ENCODE data around the gene SLC29A3.

Gene SLC29A3

DNA sequence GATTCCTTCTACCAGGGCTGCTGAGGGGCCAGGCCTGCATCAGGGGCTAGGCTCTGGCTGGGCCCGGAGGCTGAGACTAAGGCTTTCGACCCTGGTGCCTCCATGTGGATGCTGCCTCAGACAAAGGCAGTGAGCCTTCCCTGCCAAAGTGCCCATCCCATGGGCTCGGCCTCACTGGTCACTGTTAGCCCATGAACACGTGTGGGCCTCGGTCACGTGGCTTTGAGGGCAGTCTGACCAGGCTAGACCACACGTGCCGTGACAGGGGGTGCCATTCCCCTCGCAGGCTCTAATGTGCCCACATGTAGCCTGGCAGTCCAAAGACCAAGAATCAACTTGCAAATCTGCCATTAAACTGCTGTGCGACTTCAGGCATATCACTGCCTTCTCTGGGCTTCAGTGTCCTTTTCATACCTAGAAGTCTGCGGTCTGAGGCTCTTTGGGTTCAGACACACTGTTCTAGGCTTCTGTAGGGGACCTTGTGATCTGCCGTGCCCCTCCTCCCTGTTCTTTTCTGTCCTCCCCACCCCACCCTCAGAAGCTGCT lies 17.6 kb upstream of the SLC29A3 start:
- no peak for DNase-seq

DNA sequence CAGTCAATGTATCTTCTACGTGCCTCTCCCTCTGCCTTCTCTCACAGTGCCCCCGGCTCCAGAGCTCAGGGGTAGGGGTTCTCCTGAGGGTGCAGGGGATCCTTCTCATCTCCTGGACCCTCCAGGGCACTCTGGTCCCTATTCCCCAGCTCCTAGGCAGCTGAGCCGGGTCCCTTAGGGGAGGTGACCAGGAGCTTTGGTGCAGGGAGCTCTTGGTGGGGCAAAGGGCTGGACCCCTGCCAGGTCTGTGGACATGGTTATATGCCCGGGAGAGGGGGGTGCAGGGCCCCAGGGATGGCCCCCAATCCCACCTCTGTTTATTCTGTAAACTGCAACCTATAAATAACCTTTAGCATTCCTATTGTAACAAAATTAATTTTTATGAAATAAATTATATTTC lies 16.6 kb upstream of the SLC29A3 start:
- DNase-seq, result no peak

DNA sequence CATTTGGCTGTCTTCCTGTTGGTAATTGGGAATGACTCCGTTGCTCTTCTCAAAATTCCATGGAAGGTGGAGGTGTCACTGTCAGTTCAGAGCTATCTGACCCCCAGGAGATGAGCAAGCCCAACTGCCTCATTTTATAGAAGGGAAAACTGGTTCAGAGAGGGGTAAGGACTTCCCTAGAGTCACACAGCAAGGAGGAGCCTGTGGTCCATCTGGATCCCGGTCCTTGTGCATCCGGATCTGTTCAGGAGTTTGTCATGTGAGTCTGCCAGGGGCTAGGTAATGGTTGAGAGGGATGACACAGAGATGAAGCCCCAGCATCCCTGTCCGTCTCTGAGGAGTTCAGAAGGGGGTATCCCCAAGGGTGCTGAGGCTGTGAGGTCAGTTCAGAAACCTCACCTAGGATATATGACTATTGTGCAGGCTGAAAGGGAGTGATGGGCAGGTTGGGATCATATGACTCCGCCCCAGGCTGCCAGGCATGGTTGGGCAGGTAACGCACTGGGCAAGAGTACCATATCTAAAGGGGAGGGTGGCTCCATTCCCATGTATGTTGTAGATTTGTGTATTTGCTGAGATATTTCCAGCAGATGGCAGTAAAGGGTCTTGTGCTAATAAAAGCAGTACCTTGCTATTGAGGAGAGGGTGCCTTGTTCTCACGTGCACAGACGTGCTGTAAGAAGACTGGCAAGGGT lies 16.0 kb upstream of the SLC29A3 start:
- DNase-seq, result peak; percentile 2

DNA sequence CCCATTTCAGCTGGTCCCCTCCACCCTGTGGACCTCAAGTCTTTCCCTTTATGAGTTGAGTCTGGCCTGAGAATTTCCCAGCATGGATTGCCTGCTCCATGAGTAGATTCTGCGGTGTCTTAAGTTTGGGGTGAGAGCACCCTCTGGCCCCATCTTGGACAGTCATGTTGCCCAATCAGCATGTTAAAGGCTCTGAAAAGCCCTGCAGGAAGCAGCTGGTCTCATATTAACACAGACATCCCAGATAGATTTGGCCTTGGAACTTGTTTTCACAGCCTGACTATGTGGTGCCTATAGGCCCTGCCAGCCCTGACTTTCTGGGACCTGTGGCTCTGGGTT lies 15.5 kb upstream of the SLC29A3 start:
- DNase-seq, result no peak

DNA sequence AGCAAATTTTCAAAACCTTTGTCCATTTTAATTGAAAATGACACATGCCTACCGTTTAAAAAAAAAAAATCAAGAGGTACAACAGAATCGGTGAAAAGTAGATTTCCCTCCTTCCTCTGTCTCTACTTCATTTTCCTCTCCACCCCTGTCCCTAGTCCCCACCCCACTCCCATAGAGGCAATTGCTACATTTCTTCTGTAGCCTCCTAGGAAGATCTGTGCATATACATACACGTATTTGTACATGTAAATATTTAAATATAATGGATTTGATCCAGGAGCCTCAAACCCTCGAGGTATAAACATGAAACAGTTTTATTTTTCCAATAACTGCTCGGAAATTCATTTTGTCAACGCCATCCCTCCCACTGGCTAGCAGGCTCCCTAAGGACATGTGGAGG lies 14.1 kb upstream of the SLC29A3 start:
- DNase-seq, result no peak

DNA sequence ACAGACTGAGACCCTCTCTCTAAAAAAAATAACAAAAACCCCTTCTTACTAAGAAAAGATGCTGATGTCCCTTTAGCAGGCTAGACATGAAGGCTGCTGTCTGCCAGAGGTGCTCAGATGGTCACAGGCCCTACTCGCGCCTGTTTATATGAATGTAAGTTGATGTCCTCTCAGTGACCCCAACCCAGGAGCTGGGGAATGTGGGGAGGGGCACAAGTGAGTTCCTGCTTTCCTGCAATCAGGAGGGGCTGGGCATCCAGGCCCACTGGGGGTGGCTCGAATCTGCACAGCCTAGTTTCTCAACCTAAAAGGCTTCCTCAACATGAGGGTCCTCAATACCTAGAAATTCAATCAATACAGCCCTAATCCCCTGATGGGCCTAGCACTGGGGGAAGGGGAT lies 12.1 kb upstream of the SLC29A3 start:
- DNase-seq, result no peak

DNA sequence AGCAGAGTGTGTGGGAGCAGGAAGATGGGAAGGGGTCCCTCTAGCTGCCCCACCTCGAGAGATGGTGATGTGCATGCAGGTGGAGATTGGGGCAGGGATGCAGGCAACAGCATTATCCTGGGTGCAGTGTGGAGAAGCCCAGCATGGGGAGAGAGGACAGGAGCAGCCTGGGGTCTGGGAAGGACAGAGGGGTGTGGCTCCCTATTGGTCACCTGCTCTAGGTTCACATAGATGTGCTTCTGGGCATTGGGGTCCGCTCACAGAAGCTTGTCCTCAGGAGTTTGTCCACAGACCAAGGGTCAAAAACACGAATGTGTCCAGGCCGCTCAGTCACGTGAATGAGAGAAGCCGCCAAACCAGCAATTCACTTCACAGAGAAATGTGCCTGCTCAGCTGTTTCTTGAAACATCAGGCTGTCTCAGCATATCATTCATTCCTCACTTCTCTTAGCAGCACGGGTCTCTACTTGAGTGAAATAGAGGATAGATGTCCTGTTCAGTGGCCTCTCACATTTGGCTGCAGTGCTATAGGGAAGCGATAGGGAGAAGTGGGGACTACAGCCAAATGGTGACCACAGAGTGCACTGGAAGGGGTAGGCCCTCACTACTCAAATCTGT lies 11.5 kb upstream of the SLC29A3 start:
- no peak for DNase-seq

DNA sequence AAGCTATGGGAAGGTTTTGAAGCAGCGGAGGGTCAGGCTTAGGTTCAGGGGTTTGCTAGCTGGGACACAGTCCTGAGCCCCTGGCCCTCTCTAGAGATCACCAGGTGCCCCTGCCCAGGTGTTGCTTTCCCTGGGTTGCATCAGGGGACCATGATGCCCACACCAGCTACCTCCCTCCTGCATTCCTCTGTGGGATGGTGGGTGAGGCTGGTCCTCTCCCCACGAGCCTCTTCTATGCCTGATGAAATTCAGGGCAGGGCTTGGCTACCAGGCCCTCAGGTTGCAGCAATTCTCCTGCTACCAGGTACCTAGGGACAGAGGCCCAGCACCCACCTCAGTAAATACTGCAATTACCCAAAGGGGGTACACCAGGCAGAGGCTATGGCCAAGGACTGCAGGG lies 10.8 kb upstream of the SLC29A3 start:
- no peak for DNase-seq

DNA sequence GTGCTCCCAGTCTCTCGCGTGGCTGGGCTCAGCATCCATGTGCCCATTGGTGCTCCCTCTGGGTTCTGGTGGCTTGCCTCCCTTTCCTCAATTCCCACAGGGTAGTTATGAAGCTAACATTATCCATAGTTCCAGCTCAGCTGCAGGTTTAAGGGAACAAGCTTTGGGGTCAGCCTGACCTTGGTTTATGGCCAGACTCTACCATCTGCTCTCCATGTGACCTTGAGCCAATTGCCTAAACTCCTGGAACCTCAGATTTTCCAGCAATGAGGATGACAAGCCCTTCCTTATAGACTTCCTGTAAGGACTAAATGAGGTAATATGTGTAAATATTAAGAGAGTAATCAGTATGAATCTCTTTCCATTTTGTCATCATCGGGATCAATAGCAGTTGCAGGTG lies 10.1 kb upstream of the SLC29A3 start:
- DNase-seq, result no peak

DNA sequence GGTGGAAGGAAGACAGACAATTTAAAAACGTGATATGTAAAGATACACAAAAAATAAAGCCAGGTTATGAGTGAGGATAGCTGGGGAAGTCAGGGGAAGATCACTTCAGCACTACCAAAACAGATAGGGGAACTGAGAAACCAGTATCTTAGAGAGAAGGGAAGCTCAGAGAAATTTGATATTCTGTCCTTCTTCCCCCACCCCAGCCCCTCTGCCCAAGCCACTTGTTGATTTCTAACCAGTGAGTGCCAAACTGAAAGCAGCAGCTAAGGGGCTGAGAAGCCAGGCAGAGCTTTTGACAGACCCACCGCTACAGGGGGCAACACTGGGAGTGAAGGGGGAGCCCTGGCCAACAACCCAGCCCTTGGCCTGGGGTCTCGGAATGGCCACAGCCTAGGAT lies 9.1 kb upstream of the SLC29A3 start:
- no peak for DNase-seq

DNA sequence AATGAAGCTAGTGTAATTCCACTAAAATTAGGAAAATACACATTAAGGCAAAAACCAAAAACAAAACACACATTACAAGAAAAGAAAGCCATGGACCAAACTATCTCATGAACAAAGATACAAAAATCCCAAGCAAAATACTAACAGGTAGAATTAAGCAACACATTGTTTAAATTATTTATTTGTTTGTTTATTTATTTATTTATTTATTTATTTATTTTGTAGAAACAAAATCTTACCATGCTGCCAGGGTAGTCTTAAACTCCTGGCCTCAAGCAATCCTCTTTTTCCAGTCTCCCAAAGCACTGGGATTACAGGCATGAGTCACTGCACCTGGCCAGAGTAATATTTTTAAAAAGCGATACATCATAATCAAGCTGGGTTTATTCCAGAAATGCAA lies 6.8 kb upstream of the SLC29A3 start:
- DNase-seq, result no peak

DNA sequence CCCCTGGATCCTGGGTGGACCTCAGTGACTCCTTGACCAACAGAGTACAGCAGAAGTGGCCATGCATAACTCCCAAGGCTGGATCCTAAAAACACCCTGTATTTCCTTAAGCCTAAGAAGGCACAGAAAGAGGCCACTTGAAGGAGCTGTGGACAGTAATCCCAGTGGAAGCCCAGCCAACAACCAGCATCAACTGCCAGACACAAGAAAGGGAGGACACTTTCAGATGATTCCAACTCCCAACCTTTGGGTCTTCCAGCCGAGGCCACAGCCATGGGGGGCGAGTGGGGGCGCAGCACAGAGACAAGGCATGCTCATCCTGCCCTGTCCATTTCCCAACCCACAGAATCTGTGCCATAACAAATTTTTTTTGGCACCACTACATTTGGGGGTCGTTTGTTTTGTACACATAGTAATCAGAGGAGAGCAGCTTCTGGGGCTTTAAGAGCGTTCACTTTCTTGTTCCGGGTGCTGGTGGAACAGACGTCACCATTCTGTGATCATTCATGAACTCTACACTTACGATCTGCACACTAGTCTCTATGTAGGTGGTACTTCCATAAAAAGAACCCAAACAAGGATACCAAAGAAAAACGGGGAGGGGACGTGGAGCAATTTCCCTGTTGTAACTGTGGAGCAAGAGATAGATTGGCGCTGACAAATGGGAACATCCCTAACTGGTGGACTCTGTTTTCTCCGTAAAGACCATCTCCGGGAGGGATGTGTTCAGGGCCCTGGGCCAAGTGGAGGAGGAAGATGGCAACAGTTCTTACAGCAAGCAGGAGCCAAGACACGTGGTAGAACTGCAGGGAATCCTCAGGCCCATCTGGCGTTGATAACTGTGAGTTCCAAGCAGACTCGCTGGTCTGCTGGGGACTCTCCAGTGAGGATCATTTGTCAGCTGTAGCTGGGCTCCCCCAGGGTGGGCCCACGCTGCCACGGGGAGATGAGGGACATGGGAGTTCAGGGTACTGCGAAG lies 6.0 kb upstream of the SLC29A3 start:
- DNase-seq, result no peak

DNA sequence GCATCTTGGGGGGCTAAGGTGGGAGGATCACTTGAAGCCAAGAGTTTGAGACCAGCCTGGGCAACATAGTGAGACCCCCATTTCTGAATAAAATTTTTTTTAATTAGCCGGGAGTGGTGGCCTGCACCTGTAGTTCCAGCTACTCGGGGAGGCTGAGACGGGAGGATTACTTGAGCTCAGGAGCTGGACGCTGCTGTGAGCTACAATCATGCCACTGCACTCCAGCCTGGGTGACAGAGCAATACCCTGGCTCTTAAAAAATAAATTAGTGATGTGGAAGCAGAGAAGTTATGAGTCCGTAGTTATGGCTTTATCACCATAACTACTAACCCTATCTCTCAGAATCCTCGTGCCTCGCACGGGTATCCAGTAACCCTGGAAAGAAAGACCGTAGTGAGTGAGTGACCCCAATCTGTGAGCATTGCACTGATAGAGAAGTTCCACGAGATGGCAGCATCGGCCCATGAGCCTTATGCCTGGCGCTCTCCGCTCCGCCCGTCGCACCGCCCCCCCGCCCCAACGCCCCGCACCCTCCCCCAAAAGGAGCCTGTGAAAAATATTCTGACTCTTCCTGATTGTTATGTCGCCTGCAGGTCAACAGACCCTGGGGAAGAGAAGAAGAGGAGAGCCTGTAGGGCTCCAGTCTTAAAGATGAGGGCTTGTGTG lies 4.9 kb upstream of the SLC29A3 start:
- no peak for DNase-seq

DNA sequence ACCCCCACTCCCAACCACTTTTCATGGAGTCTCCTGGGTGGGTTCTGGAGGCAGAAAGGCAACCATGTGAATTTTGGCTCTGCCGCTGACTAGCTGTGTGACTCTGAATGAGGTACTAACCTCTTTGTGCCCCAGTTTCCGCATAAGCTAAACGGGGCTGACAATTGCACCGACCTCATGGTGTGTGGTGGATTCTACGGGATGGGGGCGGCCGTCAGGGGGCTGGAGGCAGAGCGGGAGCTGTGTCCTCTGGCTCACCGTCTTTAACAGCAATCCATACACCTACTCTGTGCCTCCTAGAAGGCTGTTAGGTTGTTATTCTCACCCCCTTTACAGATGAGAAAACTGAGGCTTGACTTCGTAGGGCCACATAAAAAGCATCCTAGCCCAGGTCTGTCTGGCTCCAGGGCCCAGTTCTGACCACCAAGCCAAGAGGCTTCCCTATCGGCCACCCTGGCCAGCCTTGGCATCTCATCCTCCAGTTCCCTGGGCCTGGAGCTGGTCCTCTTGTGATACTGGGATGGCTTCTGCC lies 4.3 kb upstream of the SLC29A3 start:
- no peak for DNase-seq

DNA sequence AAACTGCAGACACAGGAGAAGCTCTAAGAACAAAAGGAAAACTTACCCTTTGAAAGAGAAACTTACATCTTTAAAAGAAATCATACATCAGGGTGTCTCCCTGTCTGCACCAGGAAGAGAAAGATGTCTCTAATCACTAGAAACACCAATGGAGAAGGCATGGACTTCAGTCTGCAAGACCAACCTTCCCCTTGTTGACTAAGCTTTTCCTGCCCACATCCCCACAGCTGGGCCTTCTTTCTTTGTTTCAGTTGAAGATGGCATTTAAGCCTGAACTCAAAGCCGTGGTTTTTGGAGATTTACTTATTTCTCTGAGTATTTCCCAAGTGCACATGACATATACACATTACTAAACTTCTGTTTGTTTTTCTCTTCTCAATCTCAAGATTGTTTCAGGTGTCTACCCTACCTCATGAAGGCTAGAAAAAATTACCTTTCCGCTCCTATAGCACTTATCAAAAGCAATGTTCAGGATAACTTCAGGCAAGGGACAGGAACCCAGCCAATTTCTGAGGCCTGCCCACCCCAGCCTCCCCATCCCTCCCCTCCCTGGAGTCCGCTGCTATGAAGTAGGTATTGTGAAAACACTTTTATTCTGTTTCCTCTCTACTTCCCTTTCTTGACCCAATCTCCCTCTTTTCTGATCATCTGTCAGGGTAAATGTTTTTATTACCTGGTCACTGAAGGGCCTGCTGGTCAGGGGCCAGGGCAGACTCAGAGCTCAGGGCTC lies 2.8 kb upstream of the SLC29A3 start:
- no peak for DNase-seq

DNA sequence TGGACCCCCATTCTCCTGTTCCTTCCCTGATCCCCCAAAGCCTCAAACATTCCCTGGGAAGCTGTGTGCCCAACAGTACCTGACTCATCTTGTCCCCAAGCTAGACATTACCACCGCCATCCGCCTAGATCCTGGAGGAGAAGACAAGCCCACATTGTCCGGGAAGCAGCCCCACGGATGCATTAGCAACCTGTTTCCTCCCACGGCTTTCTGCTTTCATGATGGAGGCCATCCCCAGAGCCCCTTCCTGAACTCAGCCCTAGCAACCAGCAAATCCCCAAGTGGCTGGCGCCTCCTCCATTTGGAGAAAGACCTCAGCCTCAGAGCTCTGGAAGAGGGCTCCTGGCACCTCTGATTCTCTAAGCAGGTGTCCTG lies 2.3 kb upstream of the SLC29A3 start:
- DNase-seq, result no peak

DNA sequence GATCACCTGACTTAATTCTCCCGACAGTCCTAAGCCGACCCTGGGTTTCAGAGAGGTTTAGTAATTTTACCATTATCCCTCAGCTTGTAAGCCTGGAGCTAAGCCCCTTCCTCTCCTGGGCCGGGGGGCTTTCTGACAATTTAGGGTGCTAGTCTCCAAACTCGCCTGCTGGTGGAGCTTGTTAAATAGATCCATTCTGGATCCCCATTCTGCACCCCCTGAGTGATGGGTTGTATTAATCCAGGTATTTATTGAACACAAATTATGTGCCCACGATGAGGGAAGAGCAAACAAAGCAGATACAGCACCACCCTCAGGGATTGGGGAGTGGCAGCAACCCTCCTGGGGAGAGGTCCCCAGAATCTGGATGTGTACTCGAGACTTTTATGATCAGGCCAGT lies 1.3 kb upstream of the SLC29A3 start:
- DNase-seq, result no peak

DNA sequence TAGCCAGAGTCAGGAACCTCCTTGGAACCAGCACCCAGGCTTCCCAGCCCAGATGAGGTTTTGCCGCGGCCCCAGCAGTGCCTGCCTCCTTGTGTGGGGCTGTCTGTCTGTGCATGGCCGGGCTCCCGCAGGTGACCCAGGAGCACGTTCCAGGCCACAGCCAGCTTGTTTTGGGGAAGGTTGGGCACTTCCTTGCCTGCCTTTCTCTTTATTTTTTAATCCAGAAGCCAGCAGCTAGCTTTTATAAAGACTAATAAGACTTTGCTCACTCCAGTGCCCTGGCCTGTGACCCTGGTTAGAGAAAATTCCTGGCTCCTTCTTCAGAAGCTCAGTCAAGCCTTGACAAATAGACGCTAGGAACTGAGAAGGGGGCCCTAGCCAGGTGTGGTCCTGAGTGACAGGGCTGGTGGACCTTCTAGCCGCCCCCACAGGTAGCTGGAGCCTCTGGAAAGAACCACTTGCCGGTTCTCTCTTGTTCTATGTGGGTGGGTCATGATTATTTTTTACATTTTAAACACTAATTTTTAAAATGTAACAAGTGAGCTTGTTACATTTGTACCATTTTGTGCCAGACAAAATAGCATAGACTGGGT lies 837 bp downstream of the SLC29A3 start:
- no peak for DNase-seq

DNA sequence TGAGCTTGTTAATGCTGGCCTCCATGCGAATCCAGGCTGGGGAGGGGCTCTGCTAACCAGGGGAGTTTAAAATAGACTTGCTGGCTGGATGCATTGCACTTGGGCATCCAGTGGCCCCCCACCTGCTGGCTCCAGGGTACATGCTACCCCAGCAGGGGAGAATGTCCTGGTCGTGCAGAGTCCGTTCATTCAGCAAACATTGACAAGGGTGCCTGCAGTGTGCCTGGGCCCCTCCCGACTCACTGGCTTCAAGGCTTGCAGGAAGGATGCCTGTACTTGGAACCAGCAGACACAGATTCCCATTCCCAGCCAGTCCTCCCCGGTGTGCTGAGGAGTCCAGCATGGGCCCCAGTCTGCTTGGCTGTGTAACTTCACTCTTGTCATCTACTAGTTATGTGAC lies 1.5 kb downstream of the SLC29A3 start:
- DNase-seq, result no peak

DNA sequence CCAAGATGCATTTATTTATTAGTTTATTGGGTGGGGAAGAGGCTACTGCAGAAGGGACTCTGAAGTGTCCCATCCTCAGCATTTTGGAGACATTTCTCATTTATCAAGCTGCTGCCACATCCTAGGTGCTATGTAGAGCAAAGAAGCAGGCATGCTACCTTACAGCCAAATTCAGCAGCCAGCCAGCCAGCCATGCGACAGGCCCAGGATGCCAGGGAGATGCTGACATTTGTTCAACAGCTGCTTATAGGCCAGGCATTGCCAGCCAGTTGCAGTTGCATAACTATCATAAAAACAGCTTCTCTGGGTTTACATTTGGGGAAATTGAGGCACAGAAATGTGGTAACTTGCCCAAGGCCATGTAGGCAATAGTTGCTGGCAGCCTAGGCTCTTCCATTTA lies 2.3 kb downstream of the SLC29A3 start:
- no peak for DNase-seq

DNA sequence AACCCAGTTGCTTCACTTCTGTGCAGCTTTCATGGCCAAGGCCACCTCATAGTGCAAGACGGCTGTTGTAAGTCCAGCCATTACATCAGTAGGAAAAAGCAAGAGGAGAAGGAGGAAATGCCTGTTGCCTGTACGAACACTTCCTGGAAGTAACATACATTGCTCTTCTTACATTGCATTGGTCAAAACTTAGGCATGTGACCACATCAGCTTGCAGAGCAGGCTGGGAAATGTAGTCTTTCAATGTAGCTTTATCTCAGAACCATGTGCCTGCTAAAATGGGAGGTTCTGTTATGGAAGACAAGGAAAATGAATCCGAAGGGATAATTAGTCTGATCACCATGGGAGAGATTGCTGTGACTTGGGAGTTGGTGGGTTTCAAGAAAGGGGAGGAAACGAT lies 4.3 kb downstream of the SLC29A3 start:
- DNase-seq, result no peak

DNA sequence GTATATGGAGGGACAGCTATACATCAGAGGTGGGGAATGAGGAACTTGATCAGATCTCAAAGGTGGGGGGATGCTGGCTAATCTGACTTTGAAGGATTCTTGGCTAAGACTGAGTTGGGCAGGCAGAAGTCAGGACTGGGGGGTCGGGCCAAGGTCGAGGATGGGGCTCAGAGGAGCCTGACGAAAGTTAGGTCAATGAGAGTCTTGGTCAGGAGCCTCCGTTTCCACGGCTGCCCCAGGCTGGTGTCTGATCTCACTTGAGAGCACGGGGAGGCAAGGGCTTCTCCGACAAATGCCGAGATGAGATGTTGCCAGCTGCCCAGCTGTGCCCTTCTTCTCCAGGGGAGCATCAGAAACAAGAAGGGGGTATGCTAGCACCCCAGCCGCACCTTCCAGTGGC lies 5.7 kb downstream of the SLC29A3 start:
- DNase-seq, result no peak
